ENCODE results near the gene CC2D2A. TPM values are rescaled to one million over a fixed set of nuclear protein-coding genes. Genes with fewer than 3 reads are reported as not detected.

CC2D2A gene
- total RNA-seq, 2 donors from 2014 or later = 3.6 to 4.9 TPM

- 64% methylated on average over 1 of the region's 1 CpG for WGBS, 2 donors
- intact Hi-C loops (cut with DNase I) = no loop called here
- ATAC-seq = no peak
- no peak for TF ChIP-seq CTCF (IDR thresholded peaks at IDR 0.05)
- TF ChIP-seq POLR2A (IDR thresholded peaks at IDR 0.05) = no peak
- Histone ChIP-seq H3K27ac (no peak overlapping the region), H3K36me3 (replicated peaks in 1 of 2; ENCODE audit: insufficient read depth in 1 of 2, low read depth in 2 of 2) (no peaks in the 10 kb centered on the region), H3K27me3 (no peaks in the 10 kb centered on the region), H3K9me3 (no peaks in the 10 kb centered on the region), H3K4me3 (no peak overlapping the region), H3K4me1 (no peaks in the 10 kb centered on the region)
- no peak for DNase-seq
These were observed 18.4 kb upstream of the CC2D2A start for GRCh38 chr4:15451181-15451865.

- intact Hi-C loops (cut with DNase I) = no loop called here
- ATAC-seq (peak; percentile 55), DNase-seq (peak in 1 of 4 donors; percentile 14)
- Histone ChIP-seq H3K36me3 (replicated peaks in 1 of 2; ENCODE audit: insufficient read depth in 1 of 2, low read depth in 2 of 2) (no peaks in the 10 kb centered on the region), H3K9me3 (no peaks in the 10 kb centered on the region), H3K4me3 (no peak overlapping the region), H3K27me3 (no peaks in the 10 kb centered on the region), H3K4me1 (no peaks in the 10 kb centered on the region), H3K27ac (no peak overlapping the region)
- WGBS, 2 donors = 62 to 64% methylated on average over 4 of the region's 4 CpGs
- TF ChIP-seq CTCF (IDR thresholded peaks at IDR 0.05) (no peak), POLR2A (IDR thresholded peaks at IDR 0.05) (no peak)
These were observed 17.6 kb upstream of the CC2D2A start for GRCh38 chr4:15451866-15452765.

- DNase-seq (peak in 3 of 4 donors; percentile 14 to 44 (median 30)), ATAC-seq (peak; percentile 56)
- no peak for TF ChIP-seq POLR2A (IDR thresholded peaks at IDR 0.05)
- no peak for TF ChIP-seq CTCF (IDR thresholded peaks at IDR 0.05)
- WGBS, 2 donors = 70 to 81% methylated on average over 3 of the region's 3 CpGs
- Histone ChIP-seq H3K9me3 (no peaks in the 10 kb centered on the region), H3K4me1 (no peaks in the 10 kb centered on the region), H3K36me3 (replicated peaks in 1 of 2; ENCODE audit: insufficient read depth in 1 of 2, low read depth in 2 of 2) (no peaks in the 10 kb centered on the region), H3K27me3 (no peaks in the 10 kb centered on the region), H3K27ac (no peak overlapping the region), H3K4me3 (no peak overlapping the region)
- intact Hi-C loops (cut with DNase I) = no loop called here
These were observed 14.4 kb upstream of the CC2D2A start for GRCh38 chr4:15455290-15455689.

- DNase-seq = no peak
- H3K27ac ChIP-seq = no peak overlapping the region
- H3K36me3 ChIP-seq (replicated peaks in 1 of 2; ENCODE audit: insufficient read depth in 1 of 2, low read depth in 2 of 2) = no peaks in the 10 kb centered on the region
- TF ChIP-seq POLR2A (IDR thresholded peaks at IDR 0.05) = no peak
- TF ChIP-seq CTCF (IDR thresholded peaks at IDR 0.05) = peak; percentile 48 to 75 (median 67)
- 23 to 30% methylated on average over 7 of the region's 7 CpGs for WGBS, 2 donors
- intact Hi-C loops (cut with DNase I) = no loop called here
- H3K4me3 ChIP-seq = no peak overlapping the region
- H3K4me1 ChIP-seq = no peaks in the 10 kb centered on the region
- peak; percentile 68 for ATAC-seq
- no peaks in the 10 kb centered on the region for H3K27me3 ChIP-seq
- H3K9me3 ChIP-seq = no peaks in the 10 kb centered on the region
These were observed 12.1 kb upstream of the CC2D2A start for GRCh38 chr4:15457406-15458201.
